ENCODE data around the gene LMO1. TPM values are rescaled to one million over a fixed set of nuclear protein-coding genes. Genes with fewer than 3 reads are reported as not detected.

LMO1 gene
- total and polyA plus RNA-seq, 4 donors = not detected

DNA sequence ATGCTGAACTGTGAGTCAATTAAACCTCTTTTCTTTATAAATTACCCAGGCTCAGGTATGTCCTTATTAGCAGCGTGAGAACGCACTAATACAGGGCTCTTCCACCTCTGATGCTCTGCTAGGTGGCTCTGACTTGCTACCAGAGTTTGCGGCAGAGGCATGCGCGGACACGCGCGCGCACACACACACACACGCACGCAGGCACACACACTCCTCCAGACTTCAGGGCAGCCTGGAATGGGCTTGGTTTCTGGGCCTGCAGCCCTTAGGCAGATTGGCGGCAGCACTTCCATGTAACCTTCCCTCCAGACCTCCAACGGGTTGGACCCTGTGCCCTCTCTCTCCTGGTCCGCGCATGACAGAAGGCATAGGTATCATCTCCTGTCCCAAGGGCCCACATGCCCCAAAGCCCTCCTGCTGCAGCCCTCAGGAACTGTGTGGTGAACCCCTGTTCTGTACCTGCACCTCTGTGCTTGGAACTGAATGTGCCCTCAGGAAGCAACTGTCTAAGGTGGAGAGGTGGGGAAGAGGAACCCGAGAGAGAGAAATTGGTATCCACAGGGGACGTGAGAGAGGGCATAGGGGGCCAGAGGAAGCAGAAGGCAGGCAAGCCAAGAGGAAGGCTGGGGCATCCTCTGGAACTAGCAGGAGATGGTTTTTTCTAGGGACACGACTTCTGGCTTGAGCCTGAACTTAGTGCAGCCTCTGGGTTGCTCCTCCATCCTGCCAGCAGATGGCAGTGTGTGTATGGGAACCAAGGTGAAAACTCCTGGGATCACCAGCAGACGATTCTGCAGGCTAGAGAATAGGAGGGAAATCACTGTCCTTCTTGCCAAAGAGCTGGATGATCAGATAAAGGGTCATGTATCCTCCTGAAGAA, 71.4 kb downstream of the LMO1 start:
- Histone ChIP-seq H3K4me1 (ENCODE audit: control insufficient read depth in 4 of 4, insufficient read depth in 4 of 4, low read length in 3 of 4) (peaks cover 0 to 4% (median 0%) of the 10 kb centered on the region in 4 donors), H3K4me3 (ENCODE audit: low read depth in 1 of 3, low read length in 3 of 3) (no peak overlapping the region), H3K36me3 (ENCODE audit: control insufficient read depth in 4 of 4, insufficient read depth in 3 of 4, low read depth in 1 of 4, low read length in 3 of 4) (no peaks in the 10 kb centered on the region), H3K9me3 (ENCODE audit: control insufficient read depth in 4 of 4, low read length in 3 of 4) (no peaks in the 10 kb centered on the region), H3K27ac (ENCODE audit: low read depth in 1 of 2, low read length in 2 of 2) (no peak overlapping the region), H3K9ac (ENCODE audit: low read depth in 1 of 2, low read length in 2 of 2) (no peak overlapping the region), H3K27me3 (ENCODE audit: control insufficient read depth in 4 of 4, insufficient read depth in 4 of 4, low read length in 3 of 4) (no peaks in the 10 kb centered on the region)
- WGBS = 67% methylated on average over 19 of the region's 19 CpGs
- TF ChIP-seq, protein P1, sequence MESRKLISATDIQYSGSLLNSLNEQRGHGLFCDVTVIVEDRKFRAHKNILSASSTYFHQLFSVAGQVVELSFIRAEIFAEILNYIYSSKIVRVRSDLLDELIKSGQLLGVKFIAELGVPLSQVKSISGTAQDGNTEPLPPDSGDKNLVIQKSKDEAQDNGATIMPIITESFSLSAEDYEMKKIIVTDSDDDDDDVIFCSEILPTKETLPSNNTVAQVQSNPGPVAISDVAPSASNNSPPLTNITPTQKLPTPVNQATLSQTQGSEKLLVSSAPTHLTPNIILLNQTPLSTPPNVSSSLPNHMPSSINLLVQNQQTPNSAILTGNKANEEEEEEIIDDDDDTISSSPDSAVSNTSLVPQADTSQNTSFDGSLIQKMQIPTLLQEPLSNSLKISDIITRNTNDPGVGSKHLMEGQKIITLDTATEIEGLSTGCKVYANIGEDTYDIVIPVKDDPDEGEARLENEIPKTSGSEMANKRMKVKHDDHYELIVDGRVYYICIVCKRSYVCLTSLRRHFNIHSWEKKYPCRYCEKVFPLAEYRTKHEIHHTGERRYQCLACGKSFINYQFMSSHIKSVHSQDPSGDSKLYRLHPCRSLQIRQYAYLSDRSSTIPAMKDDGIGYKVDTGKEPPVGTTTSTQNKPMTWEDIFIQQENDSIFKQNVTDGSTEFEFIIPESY (IDR thresholded peaks at IDR 0.05) = no peak
- TF ChIP-seq, protein P2, sequence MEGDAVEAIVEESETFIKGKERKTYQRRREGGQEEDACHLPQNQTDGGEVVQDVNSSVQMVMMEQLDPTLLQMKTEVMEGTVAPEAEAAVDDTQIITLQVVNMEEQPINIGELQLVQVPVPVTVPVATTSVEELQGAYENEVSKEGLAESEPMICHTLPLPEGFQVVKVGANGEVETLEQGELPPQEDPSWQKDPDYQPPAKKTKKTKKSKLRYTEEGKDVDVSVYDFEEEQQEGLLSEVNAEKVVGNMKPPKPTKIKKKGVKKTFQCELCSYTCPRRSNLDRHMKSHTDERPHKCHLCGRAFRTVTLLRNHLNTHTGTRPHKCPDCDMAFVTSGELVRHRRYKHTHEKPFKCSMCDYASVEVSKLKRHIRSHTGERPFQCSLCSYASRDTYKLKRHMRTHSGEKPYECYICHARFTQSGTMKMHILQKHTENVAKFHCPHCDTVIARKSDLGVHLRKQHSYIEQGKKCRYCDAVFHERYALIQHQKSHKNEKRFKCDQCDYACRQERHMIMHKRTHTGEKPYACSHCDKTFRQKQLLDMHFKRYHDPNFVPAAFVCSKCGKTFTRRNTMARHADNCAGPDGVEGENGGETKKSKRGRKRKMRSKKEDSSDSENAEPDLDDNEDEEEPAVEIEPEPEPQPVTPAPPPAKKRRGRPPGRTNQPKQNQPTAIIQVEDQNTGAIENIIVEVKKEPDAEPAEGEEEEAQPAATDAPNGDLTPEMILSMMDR (IDR thresholded peaks at IDR 0.05; ENCODE audit: low read depth, low read length, missing input control) = peak; percentile 84
- TF ChIP-seq RAD21 (IDR thresholded peaks at IDR 0.05) (peak; percentile 80 to 85), RXRA (IDR thresholded peaks at IDR 0.05) (no peak)
- DNase-seq (ENCODE audit: low spot score) = peak; percentile 78

DNA sequence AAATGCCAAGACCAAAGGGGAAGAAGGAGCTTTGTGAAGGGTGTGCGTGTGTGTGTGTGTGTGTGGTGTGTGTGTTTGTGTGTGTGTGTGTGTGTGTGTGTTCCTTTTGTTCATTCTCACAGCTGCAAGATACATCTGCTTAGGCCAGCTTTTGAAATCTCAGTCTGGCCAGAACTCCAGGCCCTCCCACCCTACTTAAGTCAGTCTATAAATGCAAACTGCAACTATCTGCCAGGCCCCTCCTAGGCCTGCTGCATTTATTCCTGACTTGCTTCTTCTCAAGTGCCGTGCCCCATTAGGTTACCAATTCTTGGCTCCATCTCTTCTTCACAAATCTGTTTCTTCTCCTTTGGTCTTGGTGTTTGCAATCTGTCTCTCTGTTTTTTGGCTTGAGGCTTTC, 73.2 kb downstream of the LMO1 start:
- no peak for DNase-seq (ENCODE audit: low spot score)
- Histone ChIP-seq H3K9me3 (ENCODE audit: control insufficient read depth in 4 of 4, low read length in 3 of 4) (peaks cover 0 to 3% (median 0%) of the 10 kb centered on the region in 4 donors), H3K27ac (ENCODE audit: low read depth in 1 of 2, low read length in 2 of 2) (no peak overlapping the region), H3K4me3 (ENCODE audit: low read depth in 1 of 3, low read length in 3 of 3) (no peak overlapping the region), H3K27me3 (ENCODE audit: control insufficient read depth in 4 of 4, insufficient read depth in 4 of 4, low read length in 3 of 4) (peaks cover 0 to 2% (median 0%) of the 10 kb centered on the region in 4 donors), H3K4me1 (ENCODE audit: control insufficient read depth in 4 of 4, insufficient read depth in 4 of 4, low read length in 3 of 4) (no peaks in the 10 kb centered on the region), H3K36me3 (ENCODE audit: control insufficient read depth in 4 of 4, insufficient read depth in 3 of 4, low read depth in 1 of 4, low read length in 3 of 4) (no peaks in the 10 kb centered on the region), H3K9ac (ENCODE audit: low read depth in 1 of 2, low read length in 2 of 2) (no peak overlapping the region)
- no peak for TF ChIP-seq FOXA1 (IDR thresholded peaks at IDR 0.05)
- TF ChIP-seq YY1 (IDR thresholded peaks at IDR 0.05) = no peak
- TF ChIP-seq ATF3 (IDR thresholded peaks at IDR 0.05) = no peak
- no peak for TF ChIP-seq RXRA (IDR thresholded peaks at IDR 0.05)
- TF ChIP-seq EGR1 (IDR thresholded peaks at IDR 0.05; ENCODE audit: low read depth in 2 of 2) = no peak
- TF ChIP-seq JUND (IDR thresholded peaks at IDR 0.05) = no peak
- TF ChIP-seq, protein P2 (IDR thresholded peaks at IDR 0.05; ENCODE audit: low read depth, low read length, missing input control) = no peak
- no peak for TF ChIP-seq TAF1 (conservative IDR thresholded peaks at IDR 0.05)
- TF ChIP-seq HNF4G (IDR thresholded peaks at IDR 0.05) = no peak
- no peak for TF ChIP-seq GABPA (IDR thresholded peaks at IDR 0.05 in 1 of 2, conservative IDR thresholded peaks at IDR 0.05 in 1 of 2)
- TF ChIP-seq NR2F2 (IDR thresholded peaks at IDR 0.05) = no peak
- no peak for TF ChIP-seq RAD21 (IDR thresholded peaks at IDR 0.05)
- no peak for TF ChIP-seq HNF4A (conservative IDR thresholded peaks at IDR 0.05)
- 46% methylated on average over 2 of the region's 2 CpGs for WGBS
